Measurements from ENCODE around the gene CARD14.

Gene CARD14
- long read RNA-seq, donor 1, partial matches to known transcripts = 0 of 6 reads
- long read RNA-seq, donor 1, other reads (novel, unspliced or antisense) = 6 of 6 reads
- long read RNA-seq, donor 2 = 0 reads
- long read RNA-seq, donor 3 = 0 reads
- long read RNA-seq, donor 4 = 0 reads
- long read RNA-seq, donor 5 = 0 reads
- long read RNA-seq, donor 6 = 0 reads
- long read RNA-seq, donor 7 = 0 reads
- long read RNA-seq, donor 8, partial matches to known transcripts = 0 of 8 reads
- long read RNA-seq, donor 8, other reads (novel, unspliced or antisense) = 8 of 8 reads

GRCh38 chr17:80169784-80170500, at the start of gene CARD14:
Gene CARD14 (plus strand): TSS chr17:80170030. CDS start chr17:80181439, 11,409 bp downstream.
- DNase-seq = no peak

- DNase-seq = no peak
Observed at GRCh38 chr17:80122026-80122575, 47.7 kb upstream of the CARD14 start.

GRCh38 chr17:80122926-80123505, 46.8 kb upstream of the CARD14 start:
- no peak for DNase-seq

- DNase-seq = no peak
Observed at GRCh38 chr17:80123791-80124190, 46.0 kb upstream of the CARD14 start.

GRCh38 chr17:80124351-80124981, 45.4 kb upstream of the CARD14 start:
- DNase-seq = peak; percentile 54

DNA sequence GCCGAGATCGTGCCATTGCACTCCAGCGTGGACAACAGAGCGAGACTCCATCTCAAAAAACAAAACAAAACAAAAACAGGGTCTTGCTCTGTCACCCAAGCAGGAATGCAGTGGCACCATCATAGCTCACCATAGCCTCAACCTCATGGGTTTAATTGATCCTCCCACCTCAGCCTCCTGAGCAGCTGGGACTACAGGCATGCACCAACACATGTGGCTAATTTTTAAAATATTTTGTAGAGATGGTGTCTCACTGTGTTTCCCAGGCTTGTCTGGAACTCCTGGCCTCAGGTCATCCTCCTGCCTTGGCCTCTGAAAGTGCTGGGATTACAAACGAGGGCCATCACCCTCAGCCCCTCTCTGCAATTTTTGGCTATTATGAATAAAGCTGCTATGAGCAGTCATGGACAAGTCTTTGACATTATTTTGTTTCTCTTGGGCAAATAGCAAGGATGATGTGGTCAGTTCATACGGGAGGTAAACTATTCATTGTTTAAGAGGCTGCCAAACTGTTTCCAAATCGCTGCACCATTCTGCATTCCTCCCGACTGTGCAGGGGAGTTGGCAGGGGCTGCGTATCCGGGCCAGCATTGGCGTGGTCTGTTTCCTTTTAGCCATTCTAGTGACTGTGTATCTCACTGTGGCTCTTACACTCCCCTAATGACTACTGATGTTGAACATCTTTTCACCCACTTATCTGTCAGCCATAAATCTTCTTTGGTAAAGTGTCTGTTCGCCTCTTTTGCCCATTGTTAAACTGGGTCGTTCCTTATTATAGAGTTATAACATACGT, 44.0 kb upstream of the CARD14 start:
- DNase-seq = no peak

DNA sequence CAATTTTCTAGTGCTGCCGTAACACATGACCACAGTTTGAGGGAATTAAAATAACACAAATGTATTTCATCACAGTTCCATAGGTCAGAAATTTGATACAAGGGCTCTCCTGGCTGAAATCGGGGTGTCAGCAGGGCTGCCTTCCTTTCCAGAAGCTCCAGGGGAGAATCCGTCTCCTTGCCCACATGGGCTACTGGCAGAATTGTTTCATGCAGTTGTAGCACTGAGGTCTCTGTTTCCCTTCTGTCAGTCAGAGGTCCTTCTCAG, 43.4 kb upstream of the CARD14 start:
- no peak for DNase-seq

DNA sequence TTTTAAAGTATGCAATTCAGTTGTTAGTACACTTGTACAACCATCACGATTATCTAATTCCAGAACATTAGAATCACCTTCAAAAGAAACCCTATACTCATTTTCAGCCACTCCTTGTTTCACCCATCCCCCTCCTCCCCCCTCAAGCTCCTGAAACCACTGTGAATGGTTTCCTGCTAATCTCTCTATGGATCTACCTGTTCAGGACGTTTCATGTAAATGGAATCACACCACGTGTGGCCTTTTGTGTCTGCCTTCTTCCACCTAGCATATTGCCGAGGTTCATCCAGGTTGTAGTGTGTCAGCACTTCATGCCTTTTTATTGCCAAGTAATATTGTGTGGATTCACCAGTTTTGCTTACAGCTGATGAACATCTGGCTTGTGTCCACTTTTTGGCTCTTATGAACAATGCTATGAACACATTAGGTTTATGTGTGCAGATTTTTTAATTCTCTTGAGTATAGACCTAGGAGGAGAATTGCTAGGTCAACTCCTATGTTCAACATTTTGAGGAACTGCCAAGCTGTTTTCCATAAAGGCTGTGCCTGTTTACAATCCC, 40.7 kb upstream of the CARD14 start:
- DNase-seq = no peak

GRCh38 chr17:80130992-80131391, 38.8 kb upstream of the CARD14 start:
- no peak for DNase-seq

DNA sequence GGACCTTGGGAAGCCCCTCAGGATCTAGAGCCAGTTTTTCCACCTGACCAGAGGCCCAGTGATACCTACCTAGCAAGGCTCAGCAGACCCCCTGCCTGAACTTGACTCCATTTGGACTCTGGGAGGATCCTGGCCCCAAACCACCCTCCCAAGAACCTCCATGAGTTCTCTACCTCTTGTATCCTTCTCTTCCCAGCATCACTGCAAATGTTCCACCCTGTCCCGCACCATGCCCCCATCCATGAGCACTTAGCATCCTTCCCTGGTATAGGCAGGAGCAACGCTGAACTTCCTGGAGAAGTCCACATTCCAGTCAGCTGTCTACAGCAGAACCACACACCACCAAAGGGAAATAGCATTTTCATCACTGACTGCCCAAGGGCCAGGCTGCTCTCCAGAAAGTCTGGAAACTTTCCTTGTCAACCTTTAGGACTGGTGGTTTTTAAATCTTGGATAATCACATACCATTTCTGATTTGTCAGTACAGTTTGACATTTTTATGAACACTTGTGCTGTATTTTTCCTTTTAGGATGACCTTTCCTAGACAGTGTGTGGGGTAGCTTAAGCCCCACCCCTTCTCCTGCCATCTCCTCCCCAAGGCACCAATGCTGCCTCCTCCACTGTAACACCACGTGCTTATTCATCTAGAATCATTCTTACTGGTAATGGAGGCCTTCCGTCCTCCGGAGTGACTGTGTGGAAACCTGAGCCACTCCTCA, 36.8 kb upstream of the CARD14 start:
- DNase-seq = no peak

DNA sequence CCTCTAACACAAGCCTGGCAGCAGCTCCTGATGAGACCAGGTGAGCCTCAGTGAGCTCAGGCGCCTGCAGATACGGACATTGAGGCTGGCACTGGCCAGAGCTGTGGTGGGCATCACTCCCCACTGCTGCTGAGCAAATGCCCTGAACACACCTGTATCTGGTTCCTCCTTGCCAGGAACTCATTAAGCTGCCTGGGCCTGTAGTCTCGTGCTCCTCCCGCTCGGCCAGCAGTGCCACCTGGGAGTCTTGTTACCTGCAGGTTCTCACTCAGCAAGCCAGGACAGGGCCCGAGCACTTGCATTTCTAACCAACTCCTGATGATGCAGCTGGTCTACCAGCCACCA, 36.2 kb upstream of the CARD14 start:
- no peak for DNase-seq

- DNase-seq = no peak
Observed at GRCh38 chr17:80137131-80137530, 32.7 kb upstream of the CARD14 start.

GRCh38 chr17:80138856-80139426, 30.9 kb upstream of the CARD14 start:
- DNase-seq = no peak

- no peak for DNase-seq
Observed at GRCh38 chr17:80141463-80142165, 28.2 kb upstream of the CARD14 start.

- DNase-seq = no peak
Observed at GRCh38 chr17:80142929-80143328, 26.9 kb upstream of the CARD14 start.

- DNase-seq = no peak
Observed at GRCh38 chr17:80145076-80146075, 24.5 kb upstream of the CARD14 start.

- DNase-seq = peak; percentile 30
Observed at GRCh38 chr17:80146121-80147034, 23.5 kb upstream of the CARD14 start.

All from right kidney (tissue), 9 donors.